ENCODE measurements around the gene METTL9. TPM values are rescaled to one million over a fixed set of nuclear protein-coding genes. Genes with fewer than 3 reads are reported as not detected.
A peak's percentile ranks its signal among the peaks of the same experiment; 100 is the strongest.

The METTL9 gene
- total and polyA plus RNA-seq, 2 of the 13 experiments (the other 11 are each of a cell fraction or from before 2014, with no cell fraction given): 123 to 204 TPM

DNA sequence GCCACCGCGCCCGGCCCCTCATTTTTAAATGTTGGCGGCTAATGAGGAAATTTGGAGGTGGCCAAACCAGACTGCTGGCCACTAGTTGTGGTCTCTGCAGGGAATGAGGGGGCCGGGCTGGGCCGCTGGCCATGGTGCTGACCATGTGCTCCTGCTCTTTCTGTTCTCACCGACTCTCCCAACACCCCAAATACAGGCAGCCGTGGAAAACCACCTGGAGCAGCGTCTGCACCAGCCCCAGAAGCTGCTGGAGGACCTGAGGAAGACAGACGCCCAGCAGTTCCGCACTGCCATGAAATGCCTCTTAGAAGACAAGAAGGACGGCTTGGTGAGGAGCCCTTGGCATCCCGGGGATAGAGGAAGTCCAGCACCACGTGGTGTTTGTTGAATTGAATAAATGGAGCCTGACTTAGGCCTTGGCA is 85.7 kb downstream of the METTL9 start (continued):
- TF ChIP-seq, protein P1, sequence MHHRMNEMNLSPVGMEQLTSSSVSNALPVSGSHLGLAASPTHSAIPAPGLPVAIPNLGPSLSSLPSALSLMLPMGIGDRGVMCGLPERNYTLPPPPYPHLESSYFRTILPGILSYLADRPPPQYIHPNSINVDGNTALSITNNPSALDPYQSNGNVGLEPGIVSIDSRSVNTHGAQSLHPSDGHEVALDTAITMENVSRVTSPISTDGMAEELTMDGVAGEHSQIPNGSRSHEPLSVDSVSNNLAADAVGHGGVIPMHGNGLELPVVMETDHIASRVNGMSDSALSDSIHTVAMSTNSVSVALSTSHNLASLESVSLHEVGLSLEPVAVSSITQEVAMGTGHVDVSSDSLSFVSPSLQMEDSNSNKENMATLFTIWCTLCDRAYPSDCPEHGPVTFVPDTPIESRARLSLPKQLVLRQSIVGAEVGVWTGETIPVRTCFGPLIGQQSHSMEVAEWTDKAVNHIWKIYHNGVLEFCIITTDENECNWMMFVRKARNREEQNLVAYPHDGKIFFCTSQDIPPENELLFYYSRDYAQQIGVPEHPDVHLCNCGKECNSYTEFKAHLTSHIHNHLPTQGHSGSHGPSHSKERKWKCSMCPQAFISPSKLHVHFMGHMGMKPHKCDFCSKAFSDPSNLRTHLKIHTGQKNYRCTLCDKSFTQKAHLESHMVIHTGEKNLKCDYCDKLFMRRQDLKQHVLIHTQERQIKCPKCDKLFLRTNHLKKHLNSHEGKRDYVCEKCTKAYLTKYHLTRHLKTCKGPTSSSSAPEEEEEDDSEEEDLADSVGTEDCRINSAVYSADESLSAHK (CRISPR knock-in tag; IDR thresholded peaks at IDR 0.05; ENCODE audit: borderline replicate concordance): no peak
- TF ChIP-seq NR3C1 (CRISPR knock-in tag; IDR thresholded peaks at IDR 0.05) (no peak), SPEN (CRISPR knock-in tag; IDR thresholded peaks at IDR 0.05; ENCODE audit: low read depth) (0 out of 2 replicates have a peak, but pooled peaks have one; percentile 37), SALL1 (CRISPR knock-in tag; IDR thresholded peaks at IDR 0.05) (peak; percentile 71), HNRNPK (IDR thresholded peaks at IDR 0.05; ENCODE audit: low read depth, low read length, poor library complexity, severe bottlenecking) (no peak), ZNF766 (CRISPR knock-in tag; IDR thresholded peaks at IDR 0.05; ENCODE audit: borderline replicate concordance) (no peak), FOXA3 (CRISPR knock-in tag; IDR thresholded peaks at IDR 0.05) (no peak), RXRA (CRISPR knock-in tag; IDR thresholded peaks at IDR 0.05) (no peak), KLF12 (CRISPR knock-in tag; IDR thresholded peaks at IDR 0.05; ENCODE audit: borderline replicate concordance) (no peak), MIER2 (CRISPR knock-in tag; IDR thresholded peaks at IDR 0.05) (peak; percentile 96), ZNF335 (CRISPR knock-in tag; IDR thresholded peaks at IDR 0.05) (no peak), ZNF556 (CRISPR knock-in tag; IDR thresholded peaks at IDR 0.05; ENCODE audit: borderline replicate concordance) (no peak), ZFP36L1 (CRISPR knock-in tag; IDR thresholded peaks at IDR 0.05) (no peak), ZBTB20 (CRISPR knock-in tag; IDR thresholded peaks at IDR 0.05; ENCODE audit: borderline replicate concordance, low read depth) (no peak), ZNF337 (CRISPR knock-in tag; IDR thresholded peaks at IDR 0.05; ENCODE audit: borderline replicate concordance, low read depth) (peak; percentile 27; the same call in 1 of the 2 replicates), ELF3 (CRISPR knock-in tag; IDR thresholded peaks at IDR 0.05) (0 out of 2 replicates have a peak, but pooled peaks have one; percentile 32), ZNF501 (CRISPR knock-in tag; IDR thresholded peaks at IDR 0.05) (no peak)
- TF ChIP-seq, protein P2, sequence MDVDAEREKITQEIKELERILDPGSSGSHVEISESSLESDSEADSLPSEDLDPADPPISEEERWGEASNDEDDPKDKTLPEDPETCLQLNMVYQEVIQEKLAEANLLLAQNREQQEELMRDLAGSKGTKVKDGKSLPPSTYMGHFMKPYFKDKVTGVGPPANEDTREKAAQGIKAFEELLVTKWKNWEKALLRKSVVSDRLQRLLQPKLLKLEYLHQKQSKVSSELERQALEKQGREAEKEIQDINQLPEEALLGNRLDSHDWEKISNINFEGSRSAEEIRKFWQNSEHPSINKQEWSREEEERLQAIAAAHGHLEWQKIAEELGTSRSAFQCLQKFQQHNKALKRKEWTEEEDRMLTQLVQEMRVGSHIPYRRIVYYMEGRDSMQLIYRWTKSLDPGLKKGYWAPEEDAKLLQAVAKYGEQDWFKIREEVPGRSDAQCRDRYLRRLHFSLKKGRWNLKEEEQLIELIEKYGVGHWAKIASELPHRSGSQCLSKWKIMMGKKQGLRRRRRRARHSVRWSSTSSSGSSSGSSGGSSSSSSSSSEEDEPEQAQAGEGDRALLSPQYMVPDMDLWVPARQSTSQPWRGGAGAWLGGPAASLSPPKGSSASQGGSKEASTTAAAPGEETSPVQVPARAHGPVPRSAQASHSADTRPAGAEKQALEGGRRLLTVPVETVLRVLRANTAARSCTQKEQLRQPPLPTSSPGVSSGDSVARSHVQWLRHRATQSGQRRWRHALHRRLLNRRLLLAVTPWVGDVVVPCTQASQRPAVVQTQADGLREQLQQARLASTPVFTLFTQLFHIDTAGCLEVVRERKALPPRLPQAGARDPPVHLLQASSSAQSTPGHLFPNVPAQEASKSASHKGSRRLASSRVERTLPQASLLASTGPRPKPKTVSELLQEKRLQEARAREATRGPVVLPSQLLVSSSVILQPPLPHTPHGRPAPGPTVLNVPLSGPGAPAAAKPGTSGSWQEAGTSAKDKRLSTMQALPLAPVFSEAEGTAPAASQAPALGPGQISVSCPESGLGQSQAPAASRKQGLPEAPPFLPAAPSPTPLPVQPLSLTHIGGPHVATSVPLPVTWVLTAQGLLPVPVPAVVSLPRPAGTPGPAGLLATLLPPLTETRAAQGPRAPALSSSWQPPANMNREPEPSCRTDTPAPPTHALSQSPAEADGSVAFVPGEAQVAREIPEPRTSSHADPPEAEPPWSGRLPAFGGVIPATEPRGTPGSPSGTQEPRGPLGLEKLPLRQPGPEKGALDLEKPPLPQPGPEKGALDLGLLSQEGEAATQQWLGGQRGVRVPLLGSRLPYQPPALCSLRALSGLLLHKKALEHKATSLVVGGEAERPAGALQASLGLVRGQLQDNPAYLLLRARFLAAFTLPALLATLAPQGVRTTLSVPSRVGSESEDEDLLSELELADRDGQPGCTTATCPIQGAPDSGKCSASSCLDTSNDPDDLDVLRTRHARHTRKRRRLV (CRISPR knock-in tag; IDR thresholded peaks at IDR 0.05): no peak
- TF ChIP-seq, protein P3, sequence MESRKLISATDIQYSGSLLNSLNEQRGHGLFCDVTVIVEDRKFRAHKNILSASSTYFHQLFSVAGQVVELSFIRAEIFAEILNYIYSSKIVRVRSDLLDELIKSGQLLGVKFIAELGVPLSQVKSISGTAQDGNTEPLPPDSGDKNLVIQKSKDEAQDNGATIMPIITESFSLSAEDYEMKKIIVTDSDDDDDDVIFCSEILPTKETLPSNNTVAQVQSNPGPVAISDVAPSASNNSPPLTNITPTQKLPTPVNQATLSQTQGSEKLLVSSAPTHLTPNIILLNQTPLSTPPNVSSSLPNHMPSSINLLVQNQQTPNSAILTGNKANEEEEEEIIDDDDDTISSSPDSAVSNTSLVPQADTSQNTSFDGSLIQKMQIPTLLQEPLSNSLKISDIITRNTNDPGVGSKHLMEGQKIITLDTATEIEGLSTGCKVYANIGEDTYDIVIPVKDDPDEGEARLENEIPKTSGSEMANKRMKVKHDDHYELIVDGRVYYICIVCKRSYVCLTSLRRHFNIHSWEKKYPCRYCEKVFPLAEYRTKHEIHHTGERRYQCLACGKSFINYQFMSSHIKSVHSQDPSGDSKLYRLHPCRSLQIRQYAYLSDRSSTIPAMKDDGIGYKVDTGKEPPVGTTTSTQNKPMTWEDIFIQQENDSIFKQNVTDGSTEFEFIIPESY (CRISPR knock-in tag; IDR thresholded peaks at IDR 0.05): no peak
- TF ChIP-seq, protein P4, sequence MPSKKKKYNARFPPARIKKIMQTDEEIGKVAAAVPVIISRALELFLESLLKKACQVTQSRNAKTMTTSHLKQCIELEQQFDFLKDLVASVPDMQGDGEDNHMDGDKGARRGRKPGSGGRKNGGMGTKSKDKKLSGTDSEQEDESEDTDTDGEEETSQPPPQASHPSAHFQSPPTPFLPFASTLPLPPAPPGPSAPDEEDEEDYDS (CRISPR knock-in tag; IDR thresholded peaks at IDR 0.05): no peak
- TF ChIP-seq, protein P5, sequence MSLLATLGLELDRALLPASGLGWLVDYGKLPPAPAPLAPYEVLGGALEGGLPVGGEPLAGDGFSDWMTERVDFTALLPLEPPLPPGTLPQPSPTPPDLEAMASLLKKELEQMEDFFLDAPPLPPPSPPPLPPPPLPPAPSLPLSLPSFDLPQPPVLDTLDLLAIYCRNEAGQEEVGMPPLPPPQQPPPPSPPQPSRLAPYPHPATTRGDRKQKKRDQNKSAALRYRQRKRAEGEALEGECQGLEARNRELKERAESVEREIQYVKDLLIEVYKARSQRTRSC (CRISPR knock-in tag; IDR thresholded peaks at IDR 0.05; ENCODE audit: low read depth): no peak

Data from HepG2 (cell line).